CD1c-positive myeloid dendritic cell (primary cell): ENCODE measurements around the gene TSEN2.
"Not testable (repeated sequence)": the region's sequence is repeated elsewhere in the genome, so short reads cannot be mapped to it uniquely, and the experiment has no call there.

Source experiments
- DNase-seq: peaks from one replicate; pipeline ENCODE4 v3.0.0-alpha.2; 2016; ENCODE audit errors: extremely low spot score

TSEN2 gene

DNA sequence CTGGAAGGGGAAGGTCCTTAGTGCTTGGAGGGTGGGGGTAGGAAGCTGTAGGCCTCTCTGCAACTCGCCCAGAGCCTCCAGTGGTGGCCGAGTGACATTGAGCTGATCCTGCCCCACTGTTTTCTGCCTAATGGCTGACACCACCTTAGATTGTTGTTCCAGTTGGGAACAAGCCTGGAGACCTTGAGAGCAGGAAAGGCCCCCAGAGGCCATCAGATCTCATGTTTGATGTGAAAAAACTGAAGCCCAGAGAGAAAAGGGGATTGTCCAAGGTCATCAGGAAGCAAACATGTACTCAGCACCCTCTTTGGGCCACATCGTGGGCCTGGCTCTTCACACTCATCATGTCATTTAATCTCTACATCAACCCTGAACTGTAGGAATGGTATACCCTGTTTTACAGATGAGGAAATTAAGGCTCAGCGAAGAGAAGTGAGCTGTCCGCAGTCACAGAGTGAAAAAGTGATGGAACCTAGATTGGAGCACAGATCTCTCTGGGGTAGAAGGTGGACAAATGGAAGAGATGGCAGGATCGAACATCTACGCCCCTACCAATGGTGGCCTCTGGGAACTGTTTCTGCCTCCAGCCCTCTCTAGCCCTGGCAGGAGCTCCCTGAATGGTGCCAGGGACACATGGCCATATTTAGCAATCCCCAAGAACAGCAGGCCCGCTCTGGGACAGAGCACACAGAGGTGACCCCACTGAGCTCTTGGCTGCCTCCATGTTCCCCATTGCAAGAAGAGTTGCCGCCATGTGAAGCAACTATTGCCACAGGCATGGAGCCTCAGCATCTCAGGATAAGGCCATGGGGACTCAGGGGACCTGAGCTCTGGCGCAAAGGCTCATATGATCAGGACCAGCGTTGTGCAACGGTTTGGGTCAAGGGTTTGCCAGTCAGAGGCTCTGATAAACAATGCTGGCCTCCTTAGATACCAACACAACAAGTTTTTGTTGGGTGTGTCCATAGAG lies 31.6 kb upstream of the TSEN2 start:
- no peak for DNase-seq

DNA sequence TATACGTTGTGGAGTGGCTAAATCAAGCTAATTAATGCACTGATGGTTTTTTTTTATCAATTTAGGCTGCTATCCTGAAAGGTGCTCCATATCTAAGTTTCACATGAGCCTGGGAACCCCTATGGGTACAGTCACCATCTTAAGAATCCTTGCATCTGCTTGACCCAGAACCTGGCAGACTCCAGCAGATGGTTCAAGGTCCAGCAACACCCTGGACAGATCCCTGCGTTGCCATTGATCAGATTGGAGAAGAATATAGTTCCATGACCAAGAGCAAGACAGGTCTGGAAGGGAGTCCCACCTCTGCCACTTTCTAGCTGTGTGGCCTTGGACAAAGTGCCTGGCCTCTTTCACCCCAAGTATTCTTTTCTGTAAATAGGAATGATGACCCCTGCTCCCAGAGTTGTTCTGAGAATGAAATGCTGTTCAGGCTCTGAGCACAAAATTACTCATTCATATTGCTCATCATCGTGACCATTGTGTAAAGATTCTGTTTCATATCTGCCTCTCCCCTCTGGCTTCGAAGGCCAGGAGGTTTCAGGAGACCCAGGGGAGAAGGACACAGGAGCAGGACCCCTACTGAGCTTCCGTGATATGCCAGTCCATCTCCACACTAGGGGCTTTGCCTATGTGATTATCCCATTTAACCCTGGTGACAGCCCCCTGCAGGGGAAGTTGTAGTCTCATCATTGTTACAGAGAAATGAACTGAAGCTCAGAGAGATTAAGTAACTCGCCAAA lies 30.0 kb upstream of the TSEN2 start:
- DNase-seq, result no peak

DNA sequence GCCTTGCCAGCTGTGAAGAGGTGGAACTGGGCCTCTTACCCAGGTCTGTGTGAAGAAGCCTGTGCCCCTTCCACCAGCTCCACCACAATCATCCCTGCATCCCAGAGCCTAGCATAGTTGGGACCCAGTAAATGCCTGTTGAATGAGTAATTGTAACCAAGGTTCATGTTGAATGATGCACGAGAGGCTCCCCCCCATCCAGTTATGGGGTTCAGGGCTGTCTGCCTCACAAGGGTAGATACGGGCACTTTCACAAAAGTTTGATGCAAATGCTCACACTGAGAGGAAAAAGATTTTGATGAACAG lies 29.5 kb upstream of the TSEN2 start:
- DNase-seq, result no peak

DNA sequence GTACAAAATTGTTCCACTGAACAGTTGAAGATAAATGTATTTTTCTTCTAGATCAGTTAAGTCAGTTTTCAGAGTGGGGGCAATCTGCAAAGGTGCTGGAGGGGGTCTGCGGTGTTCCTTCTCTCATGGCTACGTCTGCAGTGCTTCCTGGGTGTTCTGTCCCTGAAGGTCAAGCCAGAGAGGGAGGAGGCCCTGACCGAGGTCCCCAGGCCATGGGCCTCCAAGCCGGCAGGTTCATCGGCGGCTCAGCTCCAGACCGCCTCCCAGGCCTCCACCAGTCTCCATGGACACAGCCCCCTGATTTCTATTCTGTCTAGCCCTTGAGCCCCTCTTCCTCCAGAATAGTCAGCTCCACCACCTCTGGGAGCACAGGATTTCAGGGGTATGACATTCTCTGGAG lies 28.5 kb upstream of the TSEN2 start:
- no peak for DNase-seq

DNA sequence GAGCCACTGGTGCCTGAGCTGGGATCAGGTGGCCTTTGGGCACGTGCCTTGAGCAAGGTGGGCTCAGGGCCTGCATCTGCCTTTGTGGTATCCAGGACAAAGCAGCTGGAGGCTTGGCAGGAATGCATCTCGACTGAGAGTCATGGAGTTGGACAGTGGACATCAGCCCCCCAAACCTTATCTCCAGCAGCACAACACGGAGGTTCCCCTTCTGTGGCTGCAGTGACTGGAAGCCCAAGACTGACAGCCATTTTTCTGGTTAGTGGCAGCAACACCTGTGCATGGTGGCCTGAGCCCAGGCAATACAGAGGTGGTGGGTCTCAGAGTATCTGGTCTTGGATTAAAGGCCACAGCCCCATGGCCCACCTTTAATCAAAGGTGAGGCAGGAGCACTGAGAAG lies 27.8 kb upstream of the TSEN2 start:
- DNase-seq, result no peak

DNA sequence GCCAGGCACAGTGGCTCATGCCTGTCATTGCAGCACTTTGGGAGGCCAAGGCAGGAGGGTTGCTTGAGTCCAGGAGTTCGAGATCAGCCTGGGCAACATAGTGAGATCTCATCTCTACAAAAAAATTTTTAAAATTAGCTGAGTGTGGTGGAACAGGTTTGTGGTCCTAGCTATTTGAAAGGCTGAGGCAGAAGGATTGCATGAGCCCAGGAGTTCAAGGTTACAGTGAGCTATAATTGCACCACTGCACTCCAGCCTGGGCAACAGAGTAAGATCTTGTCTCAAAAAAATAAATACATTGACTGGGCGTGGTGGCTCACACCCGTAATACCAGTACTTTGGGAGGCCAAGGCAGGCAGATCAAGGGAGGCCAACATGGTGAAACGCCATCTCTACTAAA lies 26.9 kb upstream of the TSEN2 start:
- not testable (repeated sequence) for DNase-seq

DNA sequence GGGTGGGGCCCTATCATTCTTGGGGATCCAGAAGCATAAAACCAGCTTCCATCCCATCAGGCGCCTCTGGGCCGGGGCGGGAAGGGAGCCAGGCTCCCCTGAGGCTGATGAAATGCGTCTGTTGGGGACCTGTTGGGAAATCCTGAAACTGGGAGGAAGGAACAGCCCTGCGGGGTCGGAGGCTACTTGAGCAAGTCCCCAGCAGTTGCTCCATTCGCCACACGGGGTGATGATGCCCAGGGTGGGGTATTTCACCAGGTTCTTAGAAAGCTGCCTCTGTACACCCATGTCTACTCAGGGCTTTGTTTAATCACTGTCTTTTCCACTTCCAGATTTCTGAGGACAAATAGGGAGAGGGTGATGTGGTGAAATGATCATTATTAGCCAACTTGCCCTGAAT lies 25.4 kb upstream of the TSEN2 start:
- DNase-seq, result peak; percentile 74

DNA sequence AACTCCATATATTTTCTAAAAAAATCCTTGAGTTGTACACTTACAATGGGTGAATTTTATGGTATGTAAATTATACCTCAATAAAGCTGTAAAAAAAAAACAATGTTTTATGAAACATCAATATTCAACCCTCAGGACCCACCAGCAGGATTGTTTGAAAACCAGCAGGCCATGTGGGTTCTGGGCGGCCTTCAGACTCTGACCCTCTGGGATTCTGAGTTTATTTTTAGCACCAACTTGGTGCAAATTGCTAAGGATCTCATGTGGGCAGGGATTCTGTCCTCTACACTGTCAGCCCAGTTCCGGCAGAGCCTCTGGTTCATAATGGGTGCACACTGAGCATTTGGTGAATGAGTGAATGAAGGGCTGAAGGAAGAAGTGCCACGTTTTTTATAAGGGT lies 24.2 kb upstream of the TSEN2 start:
- DNase-seq, result no peak

DNA sequence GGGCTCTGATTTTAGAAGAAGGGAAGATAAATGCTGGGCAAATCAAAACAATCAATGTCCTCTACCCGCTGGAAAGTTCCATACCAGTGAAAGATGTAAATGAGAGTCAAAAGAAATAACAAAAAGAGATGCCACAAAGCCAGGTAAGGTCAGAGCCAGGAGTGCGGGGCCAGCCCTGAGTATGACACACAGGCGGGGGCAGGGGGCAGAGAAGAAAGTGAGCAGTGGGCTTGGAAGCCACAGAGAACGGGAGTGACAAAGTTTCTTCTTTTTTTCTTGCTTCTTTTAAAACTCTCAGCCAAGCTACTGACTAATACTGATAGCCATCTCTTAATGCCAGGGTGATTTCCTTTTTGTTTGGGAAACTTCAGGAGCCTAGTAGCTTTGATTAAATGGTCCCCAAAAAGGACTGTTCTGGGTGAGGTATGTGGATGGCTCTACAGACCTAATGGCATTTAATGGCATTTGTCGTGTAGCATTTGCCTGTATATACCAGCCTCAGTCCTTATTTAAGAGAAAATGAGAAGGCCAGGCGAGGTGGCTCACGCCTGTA lies 23.1 kb upstream of the TSEN2 start:
- DNase-seq, result no peak

DNA sequence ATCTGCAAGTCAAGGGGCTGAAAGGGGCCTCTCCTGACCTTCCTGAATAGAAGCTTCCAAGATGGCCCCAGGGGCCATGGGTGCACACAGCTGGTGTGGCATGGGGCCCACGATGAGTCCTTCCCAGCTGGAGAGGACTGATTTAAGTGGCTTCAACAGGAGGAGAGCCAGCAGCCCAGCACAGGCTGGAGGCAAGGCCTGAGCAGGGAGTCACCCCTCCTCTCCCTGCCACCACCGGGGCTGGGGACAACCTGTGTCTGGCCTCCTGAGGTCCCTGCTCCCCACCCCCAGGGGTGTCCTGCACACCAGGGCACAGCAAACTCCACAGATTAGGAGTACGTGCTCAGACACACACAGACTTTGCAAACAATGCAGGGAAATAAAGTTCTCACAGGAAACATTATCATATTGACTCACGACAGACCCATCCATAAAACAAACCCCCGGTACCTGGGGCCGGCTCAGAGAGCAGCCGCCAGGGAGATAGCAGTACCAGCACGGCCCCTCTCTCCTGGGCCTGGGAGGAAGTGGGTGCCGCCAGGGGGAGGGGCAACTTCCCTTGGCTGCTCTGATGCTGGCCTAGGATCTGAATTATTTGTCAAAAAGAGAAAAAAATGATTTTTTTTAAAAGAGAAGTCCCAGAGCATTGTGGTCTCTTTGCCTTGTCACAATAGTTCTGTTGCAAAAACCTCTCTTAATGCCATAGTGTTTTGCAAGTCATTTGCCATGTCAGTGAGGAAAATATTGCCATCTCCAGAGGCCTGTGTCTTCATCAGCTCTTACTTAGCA lies 21.9 kb upstream of the TSEN2 start:
- DNase-seq, result peak; percentile 44

DNA sequence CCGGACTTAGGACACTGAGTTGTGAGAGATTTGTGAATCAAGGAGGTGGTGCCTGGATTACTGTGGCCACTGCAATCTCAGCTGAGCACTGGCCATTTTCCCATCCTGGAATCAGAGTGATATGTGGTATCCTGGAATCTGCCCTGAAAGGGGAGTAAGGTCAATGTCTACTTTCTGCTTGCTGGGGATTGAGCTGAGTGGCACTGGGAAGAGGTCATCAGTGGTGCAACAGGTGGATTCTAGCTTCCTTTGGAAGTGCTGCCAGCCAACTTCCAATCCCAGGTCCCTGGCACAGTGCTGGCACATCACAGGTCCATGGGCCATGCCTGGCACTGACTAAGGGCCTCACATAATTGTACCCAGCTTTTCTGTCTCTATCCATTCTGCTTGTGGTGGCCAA lies 20.6 kb upstream of the TSEN2 start:
- DNase-seq, result no peak

DNA sequence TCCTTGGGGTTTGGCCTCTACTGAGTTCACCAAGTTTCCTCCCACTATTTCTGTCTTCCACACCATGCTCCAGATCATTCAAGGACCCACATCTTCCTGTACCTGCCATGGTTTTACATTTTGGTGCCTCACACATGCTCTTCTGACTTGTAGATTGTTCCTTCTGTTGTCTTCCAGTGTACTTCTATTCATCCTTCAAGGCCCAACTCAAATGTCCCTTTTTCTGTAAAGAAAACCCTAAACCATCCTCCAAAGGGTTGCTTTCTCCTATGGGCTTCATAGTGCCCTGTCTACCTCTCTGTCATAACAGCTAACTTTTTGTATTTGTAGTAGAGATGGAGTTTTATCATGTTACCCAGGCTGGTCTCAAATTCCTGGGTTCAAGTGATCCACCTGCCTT lies 20.1 kb upstream of the TSEN2 start:
- no peak for DNase-seq

DNA sequence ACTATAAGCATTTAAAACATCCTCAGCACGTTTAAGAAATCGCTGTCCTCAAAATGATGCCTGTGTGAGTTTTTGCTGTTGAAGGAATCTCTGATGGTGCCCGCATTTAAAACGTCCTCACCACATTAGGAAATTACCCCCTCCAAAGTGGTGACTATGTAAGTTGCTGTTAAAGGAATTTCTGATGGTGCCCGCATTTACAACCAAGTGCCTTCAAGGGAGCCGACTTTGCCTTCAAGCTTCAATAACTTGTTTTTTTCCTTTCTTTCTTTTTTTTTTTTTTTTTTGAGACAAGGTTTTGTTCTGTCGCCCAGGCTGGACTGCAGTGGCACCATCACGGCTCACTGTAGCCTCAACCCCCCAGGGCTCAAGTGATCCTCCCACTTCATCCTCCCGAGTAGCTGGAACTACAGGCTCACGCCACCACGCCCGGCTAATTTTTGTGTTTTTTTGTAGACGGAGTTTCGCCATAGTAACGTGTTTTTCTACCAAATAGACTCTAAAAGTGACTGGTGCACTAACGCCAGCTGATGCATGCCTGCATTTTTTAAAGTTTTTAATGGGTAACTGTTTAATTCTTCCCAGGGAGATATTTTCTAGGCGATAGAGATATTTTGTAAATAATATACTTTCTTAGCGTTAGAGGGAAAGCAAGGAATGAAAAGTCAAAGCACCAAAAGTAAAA lies 19.0 kb upstream of the TSEN2 start:
- DNase-seq, result no peak

DNA sequence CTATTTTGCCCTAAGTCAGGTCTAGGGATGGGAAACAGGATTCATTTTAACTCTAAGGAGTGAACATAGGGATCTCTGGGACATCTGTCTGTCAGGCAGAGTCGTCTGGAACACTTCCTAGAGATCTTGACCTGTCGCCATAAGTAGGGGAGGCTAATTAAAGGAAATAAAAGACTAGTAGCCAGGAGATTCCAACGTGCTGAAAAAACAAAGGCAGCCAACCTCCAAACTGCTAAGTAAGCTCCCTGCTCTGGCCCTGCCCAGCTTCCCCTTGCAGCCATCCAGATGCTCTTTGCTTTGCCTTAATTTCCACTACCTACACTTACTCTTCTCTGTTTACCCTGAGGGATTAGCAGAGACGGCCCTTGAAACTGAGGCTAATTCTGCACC lies 18.4 kb upstream of the TSEN2 start:
- DNase-seq, result no peak

DNA sequence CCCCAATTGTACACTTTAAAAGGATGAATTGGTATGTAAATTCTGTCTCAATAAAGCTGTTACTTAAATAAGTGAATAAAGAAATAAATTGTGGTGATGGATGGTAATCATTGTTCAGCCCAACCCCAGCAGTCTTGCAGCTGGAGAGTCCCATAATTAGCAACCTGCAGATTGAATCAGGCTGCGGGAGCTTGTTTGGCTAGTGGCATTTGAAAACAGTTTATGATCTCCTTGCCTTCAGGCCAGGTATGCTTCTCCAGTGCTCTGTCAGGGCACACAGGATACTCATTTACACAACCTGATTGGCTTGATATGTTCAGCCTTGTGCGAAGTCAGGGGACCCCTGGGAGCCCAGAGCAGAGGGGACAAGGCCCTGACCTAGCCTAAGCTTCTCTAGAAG lies 16.5 kb upstream of the TSEN2 start:
- DNase-seq, result no peak

DNA sequence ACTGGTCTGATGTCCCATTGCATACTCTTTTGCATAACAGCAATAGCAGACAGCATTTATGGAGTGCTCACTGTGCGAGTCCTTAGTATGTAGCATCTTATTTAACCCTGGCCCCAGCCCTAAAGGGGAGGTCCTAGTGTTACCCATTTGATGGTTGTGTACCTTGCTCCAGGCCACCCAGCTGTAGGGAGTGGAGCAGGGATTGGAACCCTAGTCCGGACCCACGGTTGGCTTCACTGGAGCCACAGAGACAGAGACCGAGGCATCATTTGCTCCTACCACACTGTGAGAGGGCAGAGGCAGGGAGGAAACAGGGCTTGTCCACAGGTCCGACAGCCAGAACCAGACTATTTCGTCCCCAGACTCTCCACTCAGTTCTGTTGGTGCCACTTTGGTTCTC lies 16.0 kb upstream of the TSEN2 start:
- DNase-seq, result no peak

DNA sequence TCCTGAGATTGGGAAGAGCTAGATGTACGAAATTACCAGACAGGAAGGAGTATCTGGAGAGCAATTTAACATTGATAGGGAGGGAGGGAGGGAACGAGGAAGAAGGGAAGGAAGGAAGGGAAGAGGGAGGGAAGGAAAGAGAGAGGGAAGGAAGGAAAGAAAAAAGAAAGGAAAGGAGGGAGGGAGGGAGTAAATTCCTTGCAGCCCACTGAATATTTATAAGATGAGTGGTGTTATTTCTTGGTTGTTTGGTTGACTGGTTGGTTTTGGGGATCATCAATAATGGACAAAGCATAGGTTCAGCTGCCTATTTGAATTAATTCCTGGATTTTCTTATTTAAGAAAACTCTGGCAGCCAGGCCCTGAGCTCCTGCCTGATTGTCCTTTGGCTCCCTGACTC lies 15.5 kb upstream of the TSEN2 start:
- no peak for DNase-seq

DNA sequence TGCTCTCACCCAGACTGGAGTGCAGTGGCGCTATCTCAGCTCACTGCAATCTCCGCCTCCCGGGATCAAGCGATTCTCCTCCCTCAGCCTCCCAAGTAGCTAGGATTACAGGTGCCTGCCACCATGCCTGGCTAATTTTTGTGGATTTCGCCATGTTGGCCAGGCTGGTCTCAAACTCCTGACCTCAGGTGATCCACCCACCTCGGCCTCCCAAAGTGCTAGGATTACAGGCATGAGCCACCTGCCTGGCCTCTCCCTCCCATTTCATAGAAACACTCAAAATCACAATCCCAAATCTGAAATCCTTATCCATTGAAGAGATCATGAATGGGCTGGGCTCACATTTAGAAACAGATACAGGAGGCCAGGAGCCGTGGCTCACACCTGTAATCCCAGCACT lies 15.1 kb upstream of the TSEN2 start:
- not testable (repeated sequence) for DNase-seq

DNA sequence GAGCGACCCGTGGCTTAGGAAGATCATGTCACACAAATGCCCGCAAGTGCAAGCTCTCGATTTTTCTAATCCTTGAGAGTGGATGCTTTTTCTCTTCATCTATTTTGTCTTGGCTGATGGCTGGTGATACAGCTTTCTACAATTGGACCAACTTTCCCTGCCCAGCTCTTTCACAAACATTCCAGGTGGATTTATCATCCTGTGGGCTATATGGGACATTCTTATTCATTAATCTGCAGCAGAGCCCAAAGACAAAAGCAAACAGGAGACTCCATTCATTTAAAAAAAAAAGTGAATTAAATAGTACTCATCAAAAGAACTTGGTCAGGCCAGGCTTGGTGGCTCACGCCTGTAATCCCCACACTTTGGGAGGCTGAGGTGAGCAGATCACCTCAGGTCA lies 14.2 kb upstream of the TSEN2 start:
- DNase-seq, result no peak

DNA sequence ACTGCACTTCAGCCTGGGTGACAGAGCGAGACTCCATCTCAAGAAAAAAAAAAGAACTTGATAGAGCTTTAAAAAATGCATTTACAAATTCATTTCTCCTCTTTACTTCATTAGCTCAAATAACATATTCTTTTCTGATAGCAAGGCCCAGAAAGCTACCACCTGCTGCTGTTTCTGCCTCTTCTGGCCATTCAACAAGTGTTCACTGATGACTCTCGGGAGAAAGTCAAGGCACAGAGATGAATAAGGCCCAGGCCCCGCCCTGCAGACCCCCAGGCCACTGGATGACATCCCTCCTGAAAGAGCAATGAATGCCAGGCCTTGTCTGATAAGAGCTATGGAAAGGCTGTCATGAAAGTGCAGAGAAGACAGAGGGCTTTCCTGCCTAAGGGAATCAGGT lies 13.6 kb upstream of the TSEN2 start:
- DNase-seq, result no peak

DNA sequence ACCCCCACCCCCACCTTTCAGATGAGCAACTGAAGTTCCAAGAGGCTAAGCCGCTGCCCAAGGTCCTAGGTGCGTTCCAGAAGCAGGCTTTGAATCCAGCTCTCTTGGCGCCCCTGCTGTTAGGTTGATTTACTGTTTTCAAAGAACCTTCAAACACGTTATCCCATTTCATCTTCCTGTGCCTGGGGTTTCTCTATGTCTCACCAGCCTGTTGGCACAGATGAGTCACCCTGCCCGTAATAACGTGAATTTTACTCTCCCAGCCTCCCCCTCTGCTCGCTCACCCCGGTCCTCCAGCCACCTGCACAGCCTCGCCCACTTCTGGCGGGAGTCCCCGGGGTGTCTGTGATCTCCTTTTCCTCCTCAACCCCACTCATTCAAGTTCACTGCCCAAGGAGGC lies 13.0 kb upstream of the TSEN2 start:
- DNase-seq, result no peak
